ENCODE results near the gene ADARB2. TPM values are rescaled to one million over a fixed set of nuclear protein-coding genes. Genes with fewer than 3 reads are reported as not detected.
"Not testable (repeated sequence)": the region's sequence is repeated elsewhere in the genome, so short reads cannot be mapped to it uniquely, and the experiment has no call there.

ADARB2 gene
- total and polyA plus RNA-seq, 8 donors, result 0.34 to 24.7 (median 3.2) TPM

- no peak for ATAC-seq
- no peaks in the 10 kb centered on the region for H3K4me1 ChIP-seq
- H3K27ac ChIP-seq, result no peak overlapping the region
- peaks cover 0 to 6% (median 0%) of the 10 kb centered on the region in 4 donors for H3K27me3 ChIP-seq
- 69 to 81% methylated on average over 11 of the region's 11 CpGs for WGBS, 2 donors
- no peak for DNase-seq
- no peak for TF ChIP-seq CTCF (IDR thresholded peaks at IDR 0.05)
- H3K36me3 ChIP-seq, result no peaks in the 10 kb centered on the region
- no peaks in the 10 kb centered on the region for H3K9me3 ChIP-seq
- intact Hi-C loops (cut with DNase I), result no loop called here
- FAIRE-seq, result no peak
- H3K4me3 ChIP-seq, result no peak overlapping the region
These were observed 41.1 kb upstream of the ADARB2 start for GRCh38 chr10:1778375-1778969.

GRCh38 chr10:1776127-1776662 is 38.9 kb upstream of the ADARB2 start:
- 73 to 78% methylated on average over 14 of the region's 14 CpGs for WGBS, 2 donors
- no peak overlapping the region for H3K27ac ChIP-seq
- no peaks in the 10 kb centered on the region for H3K4me1 ChIP-seq
- DNase-seq (no peak), FAIRE-seq (no peak), ATAC-seq (no peak)
- intact Hi-C loops (cut with DNase I), result no loop called here
- no peaks in the 10 kb centered on the region for H3K36me3 ChIP-seq
- H3K4me3 ChIP-seq, result no peak overlapping the region
- no peak for TF ChIP-seq CTCF (IDR thresholded peaks at IDR 0.05)
- H3K9me3 ChIP-seq, result no peaks in the 10 kb centered on the region
- H3K27me3 ChIP-seq, result peaks cover 0 to 6% (median 0%) of the 10 kb centered on the region in 4 donors

GRCh38 chr10:1774796-1775195 is 37.5 kb upstream of the ADARB2 start:
- H3K4me3 ChIP-seq, result no peak overlapping the region
- intact Hi-C loops (cut with DNase I), result no loop called here
- WGBS, 2 donors, result 28 to 34% methylated on average over 5 of the region's 5 CpGs
- H3K27ac ChIP-seq, result no peak overlapping the region
- FAIRE-seq (no peak), DNase-seq (no peak), ATAC-seq (no peak)
- TF ChIP-seq CTCF (IDR thresholded peaks at IDR 0.05), result no peak
- no peaks in the 10 kb centered on the region for H3K36me3 ChIP-seq
- H3K4me1 ChIP-seq, result no peaks in the 10 kb centered on the region
- peaks cover 0 to 6% (median 0%) of the 10 kb centered on the region in 4 donors for H3K27me3 ChIP-seq
- no peaks in the 10 kb centered on the region for H3K9me3 ChIP-seq

- ATAC-seq; intact Hi-C loops (cut with DNase I); FAIRE-seq; H3K4me1 ChIP-seq; H3K4me3 ChIP-seq; H3K27me3 ChIP-seq; H3K36me3 ChIP-seq; H3K9me3 ChIP-seq; DNase-seq; H3K27ac ChIP-seq: not testable (repeated sequence)
- 77 to 84% methylated on average over 23 of the region's 23 CpGs for WGBS, 2 donors
These were observed 35.9 kb upstream of the ADARB2 start for GRCh38 chr10:1773204-1773603.

- no peaks in the 10 kb centered on the region for H3K4me1 ChIP-seq
- no peaks in the 10 kb centered on the region for H3K9me3 ChIP-seq
- DNase-seq (no peak), ATAC-seq (no peak), FAIRE-seq (no peak)
- no peak overlapping the region for H3K27ac ChIP-seq
- intact Hi-C loops (cut with DNase I), result no loop called here
- no peak overlapping the region for H3K4me3 ChIP-seq
- no peaks in the 10 kb centered on the region for H3K27me3 ChIP-seq
- no peaks in the 10 kb centered on the region for H3K36me3 ChIP-seq
- no peak for TF ChIP-seq CTCF (IDR thresholded peaks at IDR 0.05)
- 67 to 80% methylated on average over 10 of the region's 10 CpGs for WGBS, 2 donors
These were observed 28.7 kb upstream of the ADARB2 start for GRCh38 chr10:1766049-1766448.
